HepG2 (cell line): ENCODE results near the gene ANKS4B. TPM values are rescaled to one million over a fixed set of nuclear protein-coding genes. Genes with fewer than 3 reads are reported as not detected.

Source experiments
- CBFB ChIP-seq: sonication (generic); formaldehyde crosslinking; IDR thresholded peaks from 2 replicates; pipeline ENCODE4 v1.4.0; 2020; ENCODE audit warnings: missing genetic modification reagents
- CREM ChIP-seq, 2 experiments: sonication (generic) in 1 of 2; formaldehyde crosslinking in 1 of 2; IDR thresholded peaks; 2 replicates each; pipeline versions ENCODE4 v1.4.0 to v1.6.1; 2016 to 2020; ENCODE audit warnings: antibody characterized with exemption in 1 of 2, mild to moderate bottlenecking in 1 of 2, missing genetic modification reagents in 1 of 2
- DMAP1 ChIP-seq: IDR thresholded peaks from 2 replicates; pipeline ENCODE4 v1.6.1; 2016
- EP300 ChIP-seq, 3 experiments: sonication (generic) in 1 of 3; formaldehyde crosslinking in 1 of 3; IDR thresholded peaks; 2 replicates each; pipeline versions ENCODE4 v1.5.1 to v1.6.1; 2011 to 2020; ENCODE audit warnings: low read depth in 2 of 3, low read length in 2 of 3, borderline replicate concordance in 1 of 3, improper control_type of control experiment in 1 of 3, mild to moderate bottlenecking in 1 of 3, missing genetic modification reagents in 1 of 3, moderate library complexity in 1 of 3
- EZH2 ChIP-seq: conservative IDR thresholded peaks from 2 replicates; pipeline ENCODE4 v1.6.1; 2012; ENCODE audit warnings: mild to moderate bottlenecking, low read depth, low read length, moderate library complexity
- FOXA1 ChIP-seq, 2 experiments: fragments of 450-650 bp in 1 of 2; sonication (generic) in 1 of 2; formaldehyde crosslinking in 1 of 2; IDR thresholded peaks; 2 replicates each; pipeline versions ENCODE4 v1.4.0 to v1.6.1; 2016 to 2020; ENCODE audit warnings: missing genetic modification reagents in 1 of 2
- GABPB1 ChIP-seq: IDR thresholded peaks from 2 replicates; pipeline ENCODE4 v1.6.1; 2016; ENCODE audit warnings: mild to moderate bottlenecking, missing genetic modification reagents, moderate library complexity, missing compliant biosample characterization
- JUNB ChIP-seq: sonication (generic); formaldehyde crosslinking; IDR thresholded peaks from 2 replicates; pipeline ENCODE4 v1.8.0; 2022; ENCODE audit warnings: missing genetic modification reagents, mild to moderate bottlenecking, borderline replicate concordance
- KAT7 ChIP-seq: IDR thresholded peaks from 2 replicates; pipeline ENCODE4 v1.6.1; 2018; ENCODE audit warnings: borderline replicate concordance, missing compliant biosample characterization
- MLLT10 ChIP-seq: sonication (generic); formaldehyde crosslinking; IDR thresholded peaks from 2 replicates; pipeline ENCODE4 v1.4.0; 2020; ENCODE audit warnings: missing genetic modification reagents
- NFE2L1 ChIP-seq: sonication (generic); formaldehyde crosslinking; IDR thresholded peaks from 2 replicates; pipeline ENCODE4 v1.4.0; 2020; ENCODE audit warnings: missing genetic modification reagents, mild to moderate bottlenecking, borderline replicate concordance
- SOX5 ChIP-seq: IDR thresholded peaks from 2 replicates; pipeline ENCODE4 v1.6.1; 2016; ENCODE audit warnings: borderline replicate concordance
- SRF ChIP-seq: IDR thresholded peaks from 2 replicates; pipeline ENCODE4 v1.6.1; 2011; ENCODE audit warnings: mild to moderate bottlenecking, low read depth, low read length, moderate library complexity
- THAP9 ChIP-seq: sonication (generic); formaldehyde crosslinking; IDR thresholded peaks from 2 replicates; pipeline ENCODE4; 2020; ENCODE audit warnings: missing genetic modification reagents, mild to moderate bottlenecking, borderline replicate concordance
- TOE1 ChIP-seq: sonication (generic); formaldehyde crosslinking; IDR thresholded peaks from 2 replicates; pipeline ENCODE4 v1.4.0; 2020; ENCODE audit warnings: mild to moderate bottlenecking, missing genetic modification reagents
- ZNF160 ChIP-seq: sonication (generic); formaldehyde crosslinking; IDR thresholded peaks from 2 replicates; pipeline ENCODE4 v1.8.0; 2022; ENCODE audit warnings: mild to moderate bottlenecking, inconsistent platforms, missing genetic modification reagents
- ZNF292 ChIP-seq: sonication (generic); formaldehyde crosslinking; IDR thresholded peaks from 2 replicates; pipeline ENCODE4 v1.8.1; 2022; ENCODE audit warnings: mild to moderate bottlenecking, low read depth, missing genetic modification reagents, borderline replicate concordance
- ZNF354B ChIP-seq: sonication (generic); formaldehyde crosslinking; IDR thresholded peaks from 2 replicates; pipeline ENCODE4 v1.8.0; 2022; ENCODE audit warnings: mild to moderate bottlenecking, missing genetic modification reagents
- ZNF496 ChIP-seq: sonication (generic); formaldehyde crosslinking; IDR thresholded peaks from 2 replicates; pipeline ENCODE4 v1.8.1; 2023; ENCODE audit warnings: mild to moderate bottlenecking, moderate library complexity, missing genetic modification reagents; ENCODE audit not compliant: insufficient replicate concordance
- ZNF552 ChIP-seq: sonication (generic); formaldehyde crosslinking; IDR thresholded peaks from 2 replicates; pipeline ENCODE4 v1.9.0; 2022; ENCODE audit warnings: missing genetic modification reagents, mild to moderate bottlenecking, borderline replicate concordance
- ZNF790 ChIP-seq: sonication (generic); formaldehyde crosslinking; IDR thresholded peaks from 2 replicates; pipeline ENCODE4 v1.8.0; 2022; ENCODE audit warnings: missing genetic modification reagents, mild to moderate bottlenecking, borderline replicate concordance
- ZSCAN21 ChIP-seq: sonication (generic); formaldehyde crosslinking; IDR thresholded peaks from 2 replicates; pipeline ENCODE4 v1.8.0; 2022; ENCODE audit warnings: mild to moderate bottlenecking, missing genetic modification reagents, moderate library complexity, borderline replicate concordance
- ZSCAN22 ChIP-seq: sonication (generic); formaldehyde crosslinking; IDR thresholded peaks from 2 replicates; pipeline ENCODE4 v1.4.0; 2020; ENCODE audit warnings: mild to moderate bottlenecking, missing genetic modification reagents
- ZSCAN30 ChIP-seq: sonication (generic); formaldehyde crosslinking; IDR thresholded peaks from 2 replicates; pipeline ENCODE4 v1.5.0; 2020; ENCODE audit warnings: mild to moderate bottlenecking, missing genetic modification reagents
- polyA plus RNA-seq, 8 experiments: library from polyadenylated mRNA; depleted of rRNA in 3 of 8; stranded (reverse) in 7 of 8; unstranded in 1 of 8; fragments of >200 nt; fragmentation: Illumina TruSeq in 4 of 8; extraction: Trizol in 4 of 8; gene quantifications; 2 replicates each; pipeline versions ENCODE4 v1.2.1 to v1.2.3, GENCODE V29; 2011 to 2016; ENCODE audit warnings: low read depth in 4 of 8, missing spikeins in 1 of 8, mixed read lengths in 1 of 8; ENCODE audit not compliant: insufficient read depth in 1 of 8
- total RNA-seq, 5 experiments: library from RNA; depleted of rRNA; stranded (reverse); fragments of >200 nt; fragmentation: Illumina TruSeq; extraction: Trizol; gene quantifications; 2 replicates each; pipeline ENCODE4 v1.2.3, GENCODE V29; 2016; ENCODE audit warnings: low read depth in 1 of 5
- TF ChIP-seq, protein P1 (sequence below): sonication (generic); formaldehyde crosslinking; IDR thresholded peaks from 2 replicates; pipeline ENCODE4 v1.8.1; 2022; ENCODE audit warnings: mild to moderate bottlenecking, missing genetic modification reagents

ANKS4B gene
- total and polyA plus RNA-seq, 2 of the 13 experiments (the other 11 are each of a cell fraction or from before 2014, with no cell fraction given), result 6.5 to 30.0 TPM

DNA sequence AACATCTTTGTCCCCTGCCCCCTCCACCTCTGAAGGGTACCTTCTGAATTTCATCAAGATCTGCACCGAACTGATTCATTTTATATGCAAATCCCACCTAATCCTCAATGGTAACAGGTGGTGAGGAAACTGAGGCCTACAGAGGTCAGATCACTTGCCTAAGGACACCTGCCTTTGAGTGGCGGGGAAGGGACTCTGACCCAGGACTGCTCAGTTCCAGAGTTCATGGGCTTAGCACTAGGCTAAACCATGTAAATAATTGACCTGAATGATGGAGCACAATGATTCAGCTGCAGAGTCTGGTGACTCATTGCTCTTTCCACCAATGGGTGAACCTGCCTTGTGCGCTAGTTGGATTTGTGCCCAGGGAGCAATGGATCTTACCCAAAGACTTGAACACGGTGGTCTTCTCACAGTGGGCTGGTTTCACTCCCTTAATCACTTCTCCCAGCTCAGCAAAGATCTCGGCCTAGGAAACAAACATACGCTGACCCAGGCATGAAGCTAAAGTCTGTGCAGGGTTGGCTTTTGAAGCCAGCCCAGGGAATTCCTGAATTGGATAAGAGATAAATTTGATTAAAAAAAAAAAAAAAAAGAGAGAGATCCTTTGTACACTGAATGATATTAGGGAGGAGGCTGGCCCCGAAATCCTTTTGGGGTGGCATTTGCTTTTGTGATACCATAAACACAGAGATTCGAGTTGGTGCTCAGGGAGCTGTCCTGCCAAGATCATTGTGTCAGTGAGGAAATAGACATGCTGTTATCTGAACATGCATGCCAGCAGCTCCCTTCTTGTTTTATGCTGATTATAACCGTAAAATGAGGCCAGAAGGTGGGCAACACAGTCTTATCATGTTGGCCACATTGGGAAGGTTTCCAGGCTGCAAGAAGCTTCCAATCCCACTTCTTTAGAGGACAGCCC, 27.6 kb downstream of the ANKS4B start (continued):
- 0 out of 2 replicates have a peak, but pooled peaks have one; percentile 8 for TF ChIP-seq THAP9 (CRISPR knock-in tag)
- no peak for TF ChIP-seq EZH2
- no peak for TF ChIP-seq ZNF790 (CRISPR knock-in tag)
- TF ChIP-seq SRF, result no peak
- 0 out of 2 replicates have a peak, but pooled peaks have one; percentile 19 for TF ChIP-seq ZSCAN21
- peak; percentile 95 for TF ChIP-seq SOX5 (CRISPR knock-in tag)
- no peak for TF ChIP-seq MLLT10
- TF ChIP-seq ZNF552 (CRISPR knock-in tag), result peak; percentile 23; the same call in 1 of the 2 replicates
- TF ChIP-seq DMAP1 (CRISPR knock-in tag), result peak; percentile 34; the same call in 1 of the 2 replicates
- TF ChIP-seq TOE1, result no peak
- TF ChIP-seq CREM (IDR thresholded peaks at IDR 0.05), result peak; percentile 83
- TF ChIP-seq CREM (CRISPR knock-in tag; IDR thresholded peaks at IDR 0.05), result no peak
- peak; percentile 22; the same call in 1 of the 2 replicates for TF ChIP-seq NFE2L1 (CRISPR knock-in tag)
- TF ChIP-seq CBFB (CRISPR knock-in tag), result peak; percentile 72; the same call in 1 of the 2 replicates
- TF ChIP-seq EP300 (IDR thresholded peaks at IDR 0.05; ENCODE audit: low read depth in 2 of 2, low read length in 2 of 2), result peak; percentile 55 to 87; a peak in 3 of 4 replicates
- peak; percentile 85 for TF ChIP-seq EP300 (CRISPR knock-in tag; IDR thresholded peaks at IDR 0.05; ENCODE audit: borderline replicate concordance)
- TF ChIP-seq JUNB (CRISPR knock-in tag), result peak; percentile 96
- 0 out of 2 replicates have a peak, but pooled peaks have one; percentile 31 for TF ChIP-seq KAT7 (CRISPR knock-in tag)
- no peak for TF ChIP-seq ZNF496 (CRISPR knock-in tag)
- TF ChIP-seq ZNF354B (CRISPR knock-in tag), result no peak
- TF ChIP-seq ZNF292 (CRISPR knock-in tag), result peak; percentile 75; the same call in 1 of the 2 replicates
- TF ChIP-seq, protein P1, sequence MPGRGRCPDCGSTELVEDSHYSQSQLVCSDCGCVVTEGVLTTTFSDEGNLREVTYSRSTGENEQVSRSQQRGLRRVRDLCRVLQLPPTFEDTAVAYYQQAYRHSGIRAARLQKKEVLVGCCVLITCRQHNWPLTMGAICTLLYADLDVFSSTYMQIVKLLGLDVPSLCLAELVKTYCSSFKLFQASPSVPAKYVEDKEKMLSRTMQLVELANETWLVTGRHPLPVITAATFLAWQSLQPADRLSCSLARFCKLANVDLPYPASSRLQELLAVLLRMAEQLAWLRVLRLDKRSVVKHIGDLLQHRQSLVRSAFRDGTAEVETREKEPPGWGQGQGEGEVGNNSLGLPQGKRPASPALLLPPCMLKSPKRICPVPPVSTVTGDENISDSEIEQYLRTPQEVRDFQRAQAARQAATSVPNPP (CRISPR knock-in tag), result no peak
- no peak; the same call in 1 of the 2 replicates for TF ChIP-seq ZNF160 (CRISPR knock-in tag)
- no peak for TF ChIP-seq ZSCAN30
- TF ChIP-seq GABPB1, result peak; percentile 14; the same call in 1 of the 2 replicates
- no peak for TF ChIP-seq FOXA1 (IDR thresholded peaks at IDR 0.05)
- TF ChIP-seq FOXA1 (CRISPR knock-in tag; IDR thresholded peaks at IDR 0.05), result peak; percentile 64
- no peak for TF ChIP-seq ZSCAN22 (CRISPR knock-in tag)
